Sigmoid colon (tissue), 4 donors: ENCODE data around the gene KIF2B.

Experiments
- POLR2A ChIP-seq, 2 donors: fragments of 450-650 bp; IDR thresholded peaks; one replicate each; pipeline ENCODE4 v1.6.1; 2016; ENCODE audit warnings: antibody characterized with exemption in 2 of 2, mild to moderate bottlenecking in 2 of 2, moderate library complexity in 2 of 2
- POLR2AphosphoS5 ChIP-seq, 4 donors: sonication (generic); formaldehyde crosslinking; IDR thresholded peaks; one replicate each; pipeline ENCODE4 v1.6.1; 2017; ENCODE audit warnings: antibody characterized with exemption in 4 of 4
- TF ChIP-seq, protein P1 (sequence below), 4 experiments: fragments of 450-650 bp in 3 of 4; fragments of 200-600 bp in 1 of 4; IDR thresholded peaks; one replicate each; pipeline ENCODE4 v1.5.1; 2016 to 2019; ENCODE audit warnings: antibody characterized with exemption in 4 of 4, mild to moderate bottlenecking in 3 of 4, moderate library complexity in 2 of 4

DNA sequence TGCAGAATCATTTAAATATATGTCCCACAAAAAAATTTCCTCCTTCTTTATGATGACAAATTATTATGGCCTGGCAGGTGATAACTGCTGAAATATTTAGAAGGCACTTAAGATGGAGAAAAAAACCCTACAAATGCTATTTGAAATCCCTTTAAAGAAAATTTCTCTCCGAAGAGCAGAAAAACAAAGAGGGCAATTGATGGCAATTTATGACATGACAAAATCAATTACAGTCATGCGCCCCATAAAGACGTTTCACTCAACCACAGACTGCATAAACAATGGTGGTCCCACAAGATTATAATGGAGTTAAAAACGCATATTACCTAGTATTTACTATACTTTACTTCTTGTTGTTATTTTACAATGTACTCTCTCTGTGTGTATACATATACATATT is 25.2 kb upstream of the KIF2B start:
- TF ChIP-seq, protein P1, sequence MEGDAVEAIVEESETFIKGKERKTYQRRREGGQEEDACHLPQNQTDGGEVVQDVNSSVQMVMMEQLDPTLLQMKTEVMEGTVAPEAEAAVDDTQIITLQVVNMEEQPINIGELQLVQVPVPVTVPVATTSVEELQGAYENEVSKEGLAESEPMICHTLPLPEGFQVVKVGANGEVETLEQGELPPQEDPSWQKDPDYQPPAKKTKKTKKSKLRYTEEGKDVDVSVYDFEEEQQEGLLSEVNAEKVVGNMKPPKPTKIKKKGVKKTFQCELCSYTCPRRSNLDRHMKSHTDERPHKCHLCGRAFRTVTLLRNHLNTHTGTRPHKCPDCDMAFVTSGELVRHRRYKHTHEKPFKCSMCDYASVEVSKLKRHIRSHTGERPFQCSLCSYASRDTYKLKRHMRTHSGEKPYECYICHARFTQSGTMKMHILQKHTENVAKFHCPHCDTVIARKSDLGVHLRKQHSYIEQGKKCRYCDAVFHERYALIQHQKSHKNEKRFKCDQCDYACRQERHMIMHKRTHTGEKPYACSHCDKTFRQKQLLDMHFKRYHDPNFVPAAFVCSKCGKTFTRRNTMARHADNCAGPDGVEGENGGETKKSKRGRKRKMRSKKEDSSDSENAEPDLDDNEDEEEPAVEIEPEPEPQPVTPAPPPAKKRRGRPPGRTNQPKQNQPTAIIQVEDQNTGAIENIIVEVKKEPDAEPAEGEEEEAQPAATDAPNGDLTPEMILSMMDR (IDR thresholded peaks at IDR 0.05) = no peak
- no peak for TF ChIP-seq POLR2AphosphoS5 (IDR thresholded peaks at IDR 0.05)
- TF ChIP-seq POLR2A (IDR thresholded peaks at IDR 0.05) = no peak
